Glomerular visceral epithelial cell (primary cell): Measurements from ENCODE around the gene ZNF823.
"Not testable (repeated sequence)": the region's sequence is repeated elsewhere in the genome, so short reads cannot be mapped to it uniquely, and the experiment has no call there.

Source experiments
- DNase-seq: peaks from one replicate; pipeline ENCODE4 v3.0.0-alpha.2; 2016; ENCODE audit errors: extremely low spot score

Gene ZNF823

GRCh38 chr19:11738746-11739620 is at the start of gene ZNF823:
Gene ZNF823 (minus strand): TSS chr19:11738946. CDS start chr19:11738819, 127 bp downstream.
- DNase-seq = peak; percentile 99

GRCh38 chr19:11787536-11787935 is 48.8 kb upstream of the ZNF823 start:
- no peak for DNase-seq

GRCh38 chr19:11784356-11784755 is 45.6 kb upstream of the ZNF823 start:
- DNase-seq = no peak

- DNase-seq = no peak
These were observed 45.0 kb upstream of the ZNF823 start for GRCh38 chr19:11783767-11784166.

GRCh38 chr19:11781295-11782057 is 42.7 kb upstream of the ZNF823 start:
- no peak for DNase-seq

- DNase-seq = no peak
These were observed 41.8 kb upstream of the ZNF823 start for GRCh38 chr19:11780431-11781020.

GRCh38 chr19:11776669-11777068 is 37.9 kb upstream of the ZNF823 start:
- not testable (repeated sequence) for DNase-seq

GRCh38 chr19:11771520-11771919 is 32.8 kb upstream of the ZNF823 start:
- DNase-seq = not testable (repeated sequence)

GRCh38 chr19:11769995-11770394 is 31.2 kb upstream of the ZNF823 start:
- no peak for DNase-seq

- DNase-seq = peak; percentile 84
These were observed 28.9 kb upstream of the ZNF823 start for GRCh38 chr19:11767633-11768133.

- DNase-seq = peak; percentile 95
These were observed 28.1 kb upstream of the ZNF823 start, which contains the start of gene ZNF441 for GRCh38 chr19:11766597-11767591. Gene ZNF441 (plus strand): TSS chr19:11767000. CDS start chr19:11767194, 194 bp downstream.

GRCh38 chr19:11763611-11764010 is 24.9 kb upstream of the ZNF823 start:
- no peak for DNase-seq

GRCh38 chr19:11763117-11763516 is 24.4 kb upstream of the ZNF823 start:
- no peak for DNase-seq

GRCh38 chr19:11759805-11760204 is 21.1 kb upstream of the ZNF823 start:
- DNase-seq = no peak

- DNase-seq = no peak
These were observed 18.2 kb upstream of the ZNF823 start for GRCh38 chr19:11756965-11757364.

- no peak for DNase-seq
These were observed 15.9 kb upstream of the ZNF823 start for GRCh38 chr19:11754663-11755062.

- DNase-seq = no peak
These were observed 13.5 kb upstream of the ZNF823 start for GRCh38 chr19:11752244-11752736.

GRCh38 chr19:11749751-11750150 is 11.0 kb upstream of the ZNF823 start:
- no peak for DNase-seq

GRCh38 chr19:11747277-11747676 is 8.5 kb upstream of the ZNF823 start:
- no peak for DNase-seq

- peak; percentile 86 for DNase-seq
These were observed 7.1 kb upstream of the ZNF823 start for GRCh38 chr19:11745869-11746268.
